ENCODE measurements around the gene CHAT.

Gene CHAT

DNA sequence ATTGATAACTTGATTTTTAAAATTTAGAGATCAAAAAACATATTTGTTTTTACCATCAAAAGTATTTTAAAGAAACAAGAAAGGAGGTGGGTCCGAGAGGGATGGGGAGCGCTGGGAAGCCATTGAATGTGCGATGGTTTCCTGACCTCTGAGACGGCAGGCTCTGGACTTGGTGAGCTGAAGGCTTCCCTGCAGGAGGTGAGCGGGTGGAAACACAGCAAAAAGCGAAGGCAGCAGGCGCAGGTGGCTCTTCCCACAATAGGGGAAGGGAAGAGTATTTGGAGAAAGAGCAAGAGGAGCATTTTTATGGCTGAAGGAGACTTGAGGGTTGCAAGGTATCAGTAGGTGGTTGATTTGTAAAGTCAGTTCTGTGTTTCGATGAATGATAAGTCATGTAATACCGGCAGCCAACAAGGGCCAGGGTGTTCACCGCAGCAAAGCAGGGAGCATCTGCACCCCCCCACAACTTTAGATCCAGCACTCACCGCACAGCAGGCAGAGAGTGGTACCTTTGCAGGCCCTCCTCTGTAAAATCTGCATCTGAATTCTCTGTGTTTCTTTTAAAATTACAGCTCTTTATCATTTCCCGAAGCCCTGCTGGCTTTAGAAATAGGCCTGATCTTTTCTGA lies 76.2 kb downstream of the CHAT start:
- DNase-seq = no peak

DNA sequence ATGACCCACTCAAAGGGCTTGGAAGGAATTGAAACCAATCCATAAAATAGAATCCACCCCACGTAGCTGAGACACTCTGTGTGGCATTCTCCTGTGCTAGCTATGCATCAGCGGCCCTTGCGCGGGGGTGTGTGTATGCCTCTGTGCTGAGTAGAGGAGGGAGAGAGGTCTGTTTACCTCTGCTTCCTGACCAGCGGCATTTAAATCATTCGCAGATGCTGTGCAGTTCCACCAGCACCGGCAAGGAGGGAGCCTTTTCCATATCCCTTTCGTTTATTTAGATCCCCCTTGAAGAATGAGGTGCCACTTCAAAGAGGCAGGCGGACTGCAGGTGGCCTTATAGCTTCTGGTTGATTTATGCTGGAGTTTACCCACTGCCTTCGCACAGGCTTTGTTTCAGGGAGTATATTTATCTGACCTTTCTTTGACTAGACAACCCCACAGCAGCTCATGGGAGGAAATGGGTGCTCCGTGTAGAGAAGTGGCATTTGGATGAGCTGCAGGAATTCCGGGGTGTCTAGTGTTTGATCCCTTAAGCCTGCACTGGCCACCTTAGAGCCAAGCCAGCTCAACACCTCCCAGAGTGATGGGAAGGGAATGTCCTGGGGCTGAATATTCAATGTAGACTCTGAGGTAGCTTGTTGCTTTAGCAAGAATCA lies 77.0 kb downstream of the CHAT start:
- DNase-seq = no peak

- no peak for DNase-seq
Observed at GRCh38 chr10:49691588-49691987, 77.8 kb downstream of the CHAT start.

GRCh38 chr10:49694466-49694865 lies 80.6 kb downstream of the CHAT start:
- DNase-seq = no peak

- no peak for DNase-seq
Observed at GRCh38 chr10:49696311-49696710, 82.5 kb downstream of the CHAT start.

GRCh38 chr10:49698679-49699078 lies 84.8 kb downstream of the CHAT start:
- DNase-seq = no peak

DNA sequence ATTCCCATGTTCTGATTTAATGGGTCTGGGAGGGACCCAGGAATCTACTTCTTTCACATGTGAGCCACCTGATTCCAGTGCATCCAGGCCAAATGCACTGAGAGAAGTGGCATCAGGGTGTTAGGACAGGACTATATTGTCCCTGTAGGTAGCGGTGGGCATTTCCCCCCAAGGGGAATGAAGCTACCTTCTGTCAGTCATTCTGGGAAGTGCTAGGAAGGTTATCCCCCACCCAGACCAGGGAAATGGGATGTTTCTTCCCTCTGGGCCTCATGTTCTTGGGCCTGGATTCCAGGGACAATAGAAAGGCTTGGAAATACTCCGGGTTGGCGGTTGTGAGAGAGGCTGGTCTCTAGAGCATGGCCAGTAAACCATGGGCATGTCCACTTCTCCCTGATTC lies 86.4 kb downstream of the CHAT start:
- DNase-seq = no peak

DNA sequence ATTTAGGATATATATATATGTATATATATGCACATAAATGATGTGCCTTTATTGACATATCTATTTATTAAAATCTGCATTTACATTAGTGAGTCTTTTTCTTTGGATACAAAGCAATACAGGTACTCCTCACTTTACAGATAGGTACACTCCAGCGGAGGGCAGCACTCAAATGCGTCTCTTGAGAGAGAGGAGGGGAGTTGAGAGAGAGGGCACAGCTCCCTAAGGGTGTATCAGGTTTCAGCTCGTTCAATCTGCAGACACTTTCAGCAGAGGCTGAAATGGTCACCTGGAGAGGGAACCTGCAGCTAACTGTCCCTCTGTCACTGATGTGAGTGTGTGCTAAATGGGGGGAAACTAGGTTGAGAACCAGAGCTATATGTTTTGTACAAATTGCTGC lies 87.2 kb downstream of the CHAT start:
- no peak for DNase-seq

DNA sequence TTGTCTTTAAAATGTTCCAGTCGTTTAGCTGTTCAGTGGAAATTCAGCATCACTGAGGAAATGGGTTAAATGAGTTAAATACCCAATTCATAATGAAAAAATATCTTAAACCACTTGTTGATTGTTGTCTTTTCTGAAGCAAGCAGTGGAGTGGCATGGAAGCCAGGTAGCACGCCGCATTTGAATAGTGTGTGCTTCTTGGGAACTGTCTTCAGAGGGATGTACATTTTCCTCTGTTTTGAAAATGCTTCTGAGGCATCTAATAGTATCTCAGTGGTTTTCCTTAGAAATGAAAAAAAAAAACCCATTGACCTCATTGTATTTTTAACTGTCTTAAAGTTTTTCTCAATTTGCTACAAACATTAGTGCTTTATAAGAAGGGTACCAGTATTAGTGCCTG lies 93.7 kb downstream of the CHAT start:
- no peak for DNase-seq

- DNase-seq = no peak
Observed at GRCh38 chr10:49709934-49710333, 96.1 kb downstream of the CHAT start.

GRCh38 chr10:49710966-49711365 lies 97.1 kb downstream of the CHAT start:
- DNase-seq = no peak

- no peak for DNase-seq
Observed at GRCh38 chr10:49711481-49711880, 97.6 kb downstream of the CHAT start.

DNA sequence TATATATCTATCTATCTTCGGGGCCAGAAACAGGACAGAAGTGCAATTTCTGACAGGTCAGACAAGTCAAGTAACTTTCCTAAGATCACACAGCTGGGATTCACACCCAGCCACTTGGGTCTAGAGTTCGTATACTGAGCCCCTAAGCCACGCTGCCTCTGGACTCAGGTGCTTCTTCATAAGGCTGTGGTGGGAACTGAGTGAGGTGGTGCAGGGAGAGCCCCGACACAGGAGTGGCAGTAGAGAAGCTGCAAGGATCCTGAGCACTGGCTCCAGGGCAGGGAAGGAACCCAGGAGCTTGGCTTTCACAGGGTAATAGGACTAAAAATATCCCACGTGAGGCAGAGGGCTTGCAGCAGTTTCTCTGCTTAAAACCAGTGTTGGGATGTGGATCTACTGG lies 99.4 kb downstream of the CHAT start:
- DNase-seq = no peak
